Measurements from ENCODE around the gene PTGR3. TPM values are rescaled to one million over a fixed set of nuclear protein-coding genes. Genes with fewer than 3 reads are reported as not detected.

The PTGR3 gene
- total and polyA plus RNA-seq, 2 donors (not counting 1 experiment from before 2014, with no cell fraction given): 27.5 to 30.2 TPM

GRCh38 chr18:75252136-75252535 lies 43.2 kb upstream of the PTGR3 start:
- Mint-ChIP-seq H3K27me3 (no peaks in the 10 kb centered on the region), H3K4me3 (no peak overlapping the region), H3K4me1 (peaks cover 22% of the 10 kb centered on the region), H3K27ac (no peak overlapping the region), H3K9me3 (ENCODE audit: insufficient read depth) (no peaks in the 10 kb centered on the region)
- Histone ChIP-seq H3K4me1 (ENCODE audit: control insufficient read depth in 2 of 2, insufficient read depth in 2 of 2, low read length in 2 of 2) (peaks cover 8 to 20% of the 10 kb centered on the region in 2 donors), H2AFZ (ENCODE audit: insufficient read depth, low read depth, low read length, poor library complexity, severe bottlenecking) (no peak overlapping the region), H3K4me2 (replicated peaks; ENCODE audit: low read depth, low read length, poor library complexity, severe bottlenecking) (no peak overlapping the region), H4K20me1 (ENCODE audit: control insufficient read depth, insufficient read depth, low read length, poor library complexity, severe bottlenecking) (no peaks in the 10 kb centered on the region), H3K27me3 (replicated peaks in 1 of 4; ENCODE audit: control extremely low read depth in 1 of 4, control insufficient read depth in 3 of 4, insufficient read depth in 4 of 4, low read length in 3 of 4) (no peaks in the 10 kb centered on the region), H3K4me3 (ENCODE audit: control extremely low read depth in 1 of 5, extremely low read depth in 1 of 5, insufficient read depth in 1 of 5, low read depth in 2 of 5, low read length in 4 of 5) (no peak overlapping the region), H3K9me3 (ENCODE audit: control extremely low read depth in 1 of 3, control insufficient read depth in 2 of 3, insufficient read depth in 1 of 3, low read length in 2 of 3) (peaks cover 0 to 22% (median 9%) of the 10 kb centered on the region in 3 donors), H3K9ac (ENCODE audit: low read length) (no peak overlapping the region), H3K36me3 (replicated peaks in 1 of 2; ENCODE audit: control extremely low read depth in 1 of 2, control insufficient read depth in 1 of 2, extremely low read depth in 1 of 2, insufficient read depth in 2 of 2, low read length in 1 of 2) (no peaks in the 10 kb centered on the region), H3K27ac (ENCODE audit: low read length in 2 of 2) (no peak overlapping the region), H3K79me2 (ENCODE audit: control insufficient read depth, insufficient read depth, low read length) (peaks cover 15% of the 10 kb centered on the region)
- intact Hi-C loops (cut with micrococcal nuclease): no loop called here
- ChIA-PET CTCF (no interaction called here), POLR2A (no interaction called here)
- no peak for ATAC-seq (ENCODE audit: low read depth)
- TF ChIP-seq EZH2 (IDR thresholded peaks at IDR 0.05; ENCODE audit: borderline replicate concordance, insufficient read depth, low read depth, low read length, poor library complexity, severe bottlenecking) (no peak), CTCF (IDR thresholded peaks at IDR 0.05) (no peak)
- 100% methylated on average over 1 of the region's 2 CpGs for WGBS (ENCODE audit: insufficient coverage)
- no peak for DNase-seq

DNA sequence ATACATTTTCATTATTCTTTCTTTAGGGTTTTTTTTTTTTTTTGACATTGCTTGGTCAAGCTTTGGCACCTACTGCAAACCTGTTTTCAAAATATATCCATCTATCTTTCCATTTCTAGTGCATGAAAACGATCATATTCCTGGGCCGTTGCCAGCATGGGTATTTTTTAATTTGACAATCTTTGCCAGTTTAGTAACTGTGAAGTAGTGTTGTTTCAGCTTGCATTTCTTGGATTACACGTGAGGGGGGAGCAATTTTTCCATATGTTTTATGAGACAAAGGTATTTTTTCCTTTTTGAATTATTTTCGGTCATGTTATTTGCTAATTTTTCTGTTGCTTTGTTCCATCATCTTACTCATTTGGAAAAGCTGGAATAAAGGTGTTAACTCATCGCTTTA lies 42.5 kb upstream of the PTGR3 start:
- WGBS (ENCODE audit: insufficient coverage): 87% methylated on average over 3 of the region's 5 CpGs
- Histone ChIP-seq H3K27ac (ENCODE audit: low read length in 2 of 2) (no peak overlapping the region), H3K4me3 (ENCODE audit: control extremely low read depth in 1 of 5, extremely low read depth in 1 of 5, insufficient read depth in 1 of 5, low read depth in 2 of 5, low read length in 4 of 5) (no peak overlapping the region), H3K4me2 (replicated peaks; ENCODE audit: low read depth, low read length, poor library complexity, severe bottlenecking) (no peak overlapping the region), H3K9ac (ENCODE audit: low read length) (no peak overlapping the region), H3K36me3 (replicated peaks in 1 of 2; ENCODE audit: control extremely low read depth in 1 of 2, control insufficient read depth in 1 of 2, extremely low read depth in 1 of 2, insufficient read depth in 2 of 2, low read length in 1 of 2) (no peaks in the 10 kb centered on the region), H3K79me2 (ENCODE audit: control insufficient read depth, insufficient read depth, low read length) (peaks cover 20% of the 10 kb centered on the region), H2AFZ (ENCODE audit: insufficient read depth, low read depth, low read length, poor library complexity, severe bottlenecking) (no peak overlapping the region), H3K4me1 (ENCODE audit: control insufficient read depth in 2 of 2, insufficient read depth in 2 of 2, low read length in 2 of 2) (peaks cover 11 to 26% of the 10 kb centered on the region in 2 donors), H3K9me3 (ENCODE audit: control extremely low read depth in 1 of 3, control insufficient read depth in 2 of 3, insufficient read depth in 1 of 3, low read length in 2 of 3) (peaks cover 0 to 22% (median 9%) of the 10 kb centered on the region in 3 donors), H3K27me3 (replicated peaks in 1 of 4; ENCODE audit: control extremely low read depth in 1 of 4, control insufficient read depth in 3 of 4, insufficient read depth in 4 of 4, low read length in 3 of 4) (no peaks in the 10 kb centered on the region), H4K20me1 (ENCODE audit: control insufficient read depth, insufficient read depth, low read length, poor library complexity, severe bottlenecking) (no peaks in the 10 kb centered on the region)
- ATAC-seq (ENCODE audit: low read depth): no peak
- Mint-ChIP-seq H3K27me3 (no peaks in the 10 kb centered on the region), H3K4me1 (peaks cover 26% of the 10 kb centered on the region), H3K9me3 (ENCODE audit: insufficient read depth) (no peaks in the 10 kb centered on the region), H3K4me3 (no peak overlapping the region), H3K27ac (no peak overlapping the region)
- CTCF ChIA-PET: no interaction called here
- no peak for DNase-seq
- TF ChIP-seq EZH2 (IDR thresholded peaks at IDR 0.05; ENCODE audit: borderline replicate concordance, insufficient read depth, low read depth, low read length, poor library complexity, severe bottlenecking): no peak
- POLR2A ChIA-PET: no interaction called here
- intact Hi-C loops (cut with micrococcal nuclease): no loop called here
